GM12878 (cell line): ENCODE data around the gene B3GNT3. TPM values are rescaled to one million over a fixed set of nuclear protein-coding genes. Genes with fewer than 3 reads are reported as not detected.
A peak's percentile ranks its signal among the peaks of the same experiment; 100 is the strongest.

Experiments used
- ATAC-seq: fragments of 200-7000 bp; cut with Tn5 transposase; 3 replicates; pipeline ENCODE4 v1.9.1; 2020; ENCODE audit warnings: mild to moderate bottlenecking, moderate library complexity
- BruUV-seq: library from RNA; stranded (reverse); fragments of 400-500 nt; replicated peaks from 2 replicates; lab custom pipeline; 2021; lab: Mats Ljungman, UMichigan
- CTCF ChIA-PET: fragments of 300-600 bp; sonication (Branson Sonifier 250); formaldehyde crosslinking; extraction: SDS; loops from one replicate; lab custom pipeline; 2021; ENCODE audit warnings: inconsistent platforms; lab: Yijun Ruan, JAX
- POLR2A ChIA-PET: fragments of 350-600 bp; formaldehyde crosslinking; extraction: SDS; loops from one replicate; lab custom pipeline; 2021; ENCODE audit warnings: inconsistent platforms; lab: Charles Lee
- RAD21 ChIA-PET: fragments of 300-600 bp; sonication (Branson Sonifier 250); formaldehyde crosslinking; loops from one replicate; lab custom pipeline; 2023; ENCODE audit warnings: antibody characterized with exemption; ENCODE audit not compliant: unreplicated experiment; lab: Charles Lee
- SMC1A ChIA-PET: fragments of 300-600 bp; sonication (Branson Sonifier 250); formaldehyde crosslinking; loops from one replicate; lab custom pipeline; 2023; ENCODE audit not compliant: unreplicated experiment, uncharacterized antibody; lab: Charles Lee
- DNase-seq: peaks from one replicate; pipeline ENCODE4 v3.0.0-alpha.2; 2011; ENCODE audit warnings: low read depth, low spot score
- FAIRE-seq: peaks from 3 replicates; lab custom pipeline; 2011; peaks lifted over from hg19 to GRCh38; lab: Jason Lieb, UNC
- H2AFZ ChIP-seq: 2 replicates; pipeline ENCODE4 v1.6.0; 2011; ENCODE audit warnings: low read depth, low read length, control low read depth; ENCODE audit not compliant: control insufficient read depth
- H3K27ac ChIP-seq: 2 replicates; pipeline ENCODE4 v1.5.1; 2011; ENCODE audit warnings: control low read depth; ENCODE audit not compliant: control insufficient read depth, insufficient read depth
- H3K27me3 ChIP-seq, 2 experiments: replicated peaks in 1 of 2; 2 replicates each; pipeline versions ENCODE4 v1.6.0 to v1.6.1; 2011; ENCODE audit warnings: low read length in 1 of 2; ENCODE audit not compliant: control insufficient read depth in 2 of 2, insufficient read depth in 2 of 2
- H3K36me3 ChIP-seq, 2 experiments: 2 replicates each; pipeline ENCODE4 v1.5.1; 2011; ENCODE audit warnings: low read length in 1 of 2; ENCODE audit not compliant: control insufficient read depth in 2 of 2, insufficient read depth in 2 of 2
- H3K4me1 ChIP-seq: 2 replicates; pipeline ENCODE4 v1.6.1; 2011; ENCODE audit warnings: mild to moderate bottlenecking, low read length, moderate library complexity, mixed read lengths; ENCODE audit not compliant: control insufficient read depth, insufficient read depth
- H3K4me2 ChIP-seq: 2 replicates; pipeline ENCODE4 v1.6.0; 2011; ENCODE audit warnings: control low read depth; ENCODE audit not compliant: control insufficient read depth, insufficient read depth
- H3K4me3 ChIP-seq: fragments of 200-600 bp; sonication (generic); 2 replicates; pipeline ENCODE4 v1.5.1; 2016
- H3K79me2 ChIP-seq: 2 replicates; pipeline ENCODE4 v1.6.0; 2011; ENCODE audit warnings: low read length; ENCODE audit not compliant: control insufficient read depth, insufficient read depth
- H3K9ac ChIP-seq: 2 replicates; pipeline ENCODE4 v1.8.0; 2011; ENCODE audit warnings: low read length, control low read depth, mixed read lengths; ENCODE audit not compliant: control insufficient read depth, insufficient read depth
- H3K9me3 ChIP-seq: replicated peaks from 3 replicates; pipeline ENCODE4 v1.5.1; 2011; ENCODE audit warnings: mild to moderate bottlenecking, low read length; ENCODE audit not compliant: control insufficient read depth, insufficient read depth
- H4K20me1 ChIP-seq: 2 replicates; pipeline ENCODE4 v1.6.0; 2011; ENCODE audit not compliant: control insufficient read depth, insufficient read depth
- ZZZ3 ChIP-seq: IDR thresholded peaks from 2 replicates; pipeline ENCODE4 v1.6.1; 2011; ENCODE audit warnings: low read depth; ENCODE audit not compliant: control insufficient read depth, insufficient read length
- WGBS: methylation state at CpG from one replicate; pipeline ENCODE4 v1.1.6; 2016; ENCODE audit warnings: low lambda C conversion rate; ENCODE audit not compliant: insufficient replicate concordance, insufficient coverage; ENCODE audit errors: missing lambda C conversion rate; 5-methylcytosine and 5-hydroxymethylcytosine counted together
- in situ Hi-C: fragments of 300-500 bp; cut with MboI; formaldehyde crosslinking; loops from 9 replicates; pipeline ENCODE4 v1.14.3; 2018; ENCODE audit warnings: mixed read lengths
- intact Hi-C: fragments of 100-400 bp; cut with micrococcal nuclease; formaldehyde crosslinking; loops from one replicate; pipeline ENCODE4 v1.14.2; 2022; ENCODE audit not compliant: unreplicated experiment
- polyA plus RNA-seq, 11 experiments: library from polyadenylated mRNA; depleted of rRNA in 4 of 11; unstranded in 6 of 11; stranded (reverse) in 5 of 11; fragments of >200 nt; fragmentation: Nextera tagmentation in 4 of 11; fragmentation: Illumina TruSeq in 1 of 11; extraction: Ambion mirVana in 4 of 11; extraction: Trizol in 1 of 11; gene quantifications; 1 replicate in 1 of 11; 2 replicates in 10 of 11; pipeline versions ENCODE4 v1.2.1 to v1.2.3, GENCODE V29; 2011 to 2016; ENCODE audit warnings: inconsistent platforms in 2 of 11, missing spikeins in 2 of 11, low read depth in 1 of 11
- total RNA-seq, 4 experiments: library from RNA; depleted of rRNA in 3 of 4; stranded (reverse); fragments of >200 nt in 3 of 4; fragmentation: Illumina TruSeq in 1 of 4; extraction: Trizol in 1 of 4; gene quantifications; 2 replicates each; pipeline versions ENCODE4 v1.2.1 to v1.2.3, GENCODE V29; 2013 to 2021
- TF ChIP-seq, protein P1 (sequence below): fragments of 450-650 bp; IDR thresholded peaks from 2 replicates; pipeline ENCODE4 v1.6.1; 2016; ENCODE audit warnings: mild to moderate bottlenecking, moderate library complexity, borderline replicate concordance

B3GNT3 gene
- total and polyA plus RNA-seq, 10 of the 15 experiments (the other 5 are each of a cell fraction or from before 2014, with no cell fraction given): not detected

GRCh38 chr19:17767559-17767958 is 27.4 kb upstream of the B3GNT3 start:
- no peaks in the 10 kb centered on the region for H3K27me3 ChIP-seq
- H3K4me3 ChIP-seq: no peak overlapping the region
- no peak for TF ChIP-seq ZZZ3
- TF ChIP-seq, protein P1, sequence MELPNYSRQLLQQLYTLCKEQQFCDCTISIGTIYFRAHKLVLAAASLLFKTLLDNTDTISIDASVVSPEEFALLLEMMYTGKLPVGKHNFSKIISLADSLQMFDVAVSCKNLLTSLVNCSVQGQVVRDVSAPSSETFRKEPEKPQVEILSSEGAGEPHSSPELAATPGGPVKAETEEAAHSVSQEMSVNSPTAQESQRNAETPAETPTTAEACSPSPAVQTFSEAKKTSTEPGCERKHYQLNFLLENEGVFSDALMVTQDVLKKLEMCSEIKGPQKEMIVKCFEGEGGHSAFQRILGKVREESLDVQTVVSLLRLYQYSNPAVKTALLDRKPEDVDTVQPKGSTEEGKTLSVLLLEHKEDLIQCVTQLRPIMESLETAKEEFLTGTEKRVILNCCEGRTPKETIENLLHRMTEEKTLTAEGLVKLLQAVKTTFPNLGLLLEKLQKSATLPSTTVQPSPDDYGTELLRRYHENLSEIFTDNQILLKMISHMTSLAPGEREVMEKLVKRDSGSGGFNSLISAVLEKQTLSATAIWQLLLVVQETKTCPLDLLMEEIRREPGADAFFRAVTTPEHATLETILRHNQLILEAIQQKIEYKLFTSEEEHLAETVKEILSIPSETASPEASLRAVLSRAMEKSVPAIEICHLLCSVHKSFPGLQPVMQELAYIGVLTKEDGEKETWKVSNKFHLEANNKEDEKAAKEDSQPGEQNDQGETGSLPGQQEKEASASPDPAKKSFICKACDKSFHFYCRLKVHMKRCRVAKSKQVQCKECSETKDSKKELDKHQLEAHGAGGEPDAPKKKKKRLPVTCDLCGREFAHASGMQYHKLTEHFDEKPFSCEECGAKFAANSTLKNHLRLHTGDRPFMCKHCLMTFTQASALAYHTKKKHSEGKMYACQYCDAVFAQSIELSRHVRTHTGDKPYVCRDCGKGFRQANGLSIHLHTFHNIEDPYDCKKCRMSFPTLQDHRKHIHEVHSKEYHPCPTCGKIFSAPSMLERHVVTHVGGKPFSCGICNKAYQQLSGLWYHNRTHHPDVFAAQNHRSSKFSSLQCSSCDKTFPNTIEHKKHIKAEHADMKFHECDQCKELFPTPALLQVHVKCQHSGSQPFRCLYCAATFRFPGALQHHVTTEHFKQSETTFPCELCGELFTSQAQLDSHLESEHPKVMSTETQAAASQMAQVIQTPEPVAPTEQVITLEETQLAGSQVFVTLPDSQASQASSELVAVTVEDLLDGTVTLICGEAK: peak; percentile 43; the same call in 1 of the 2 replicates
- no peak overlapping the region for H3K4me2 ChIP-seq
- H4K20me1 ChIP-seq: no peaks in the 10 kb centered on the region
- H3K27ac ChIP-seq: no peak overlapping the region
- RAD21 ChIA-PET: interaction anchor here (1.4 to 3.0 kb wide), 6 partner anchors 16 to 161 kb away, joined by 4 to 31 read pairs (median 7); partner anchors contain the start of gene FCHO1
- peaks cover 16 to 18% of the 10 kb centered on the region in 2 experiments for H3K36me3 ChIP-seq
- no peaks in the 10 kb centered on the region for H3K79me2 ChIP-seq
- no peaks in the 10 kb centered on the region for H3K4me1 ChIP-seq
- no TSS peak for BruUV-seq
- CTCF ChIA-PET: interaction anchor here (0.9 to 8.0 kb wide), 10 partner anchors 11 to 145 kb away, joined by 3 to 108 read pairs (median 6); partner anchors contain the start of genes FCHO1 and UNC13A
- no peak for DNase-seq
- H3K9ac ChIP-seq: no peak overlapping the region
- in situ Hi-C loops (no loop called here), intact Hi-C loops (no loop called here)
- WGBS: 96% methylated on average over 1 of the region's 1 CpG
- POLR2A ChIA-PET: interaction anchor here (0.9 to 1.2 kb wide), 2 partner anchors 9 to 13 kb away, joined by 3 read pairs; no protein-coding TSS in a partner anchor
- H3K9me3 ChIP-seq: no peaks in the 10 kb centered on the region
- SMC1A ChIA-PET: interaction anchor here (1.3 to 4.1 kb wide), 6 partner anchors 12 to 66 kb away, joined by 3 to 40 read pairs (median 8); no protein-coding TSS in a partner anchor
- H2AFZ ChIP-seq: no peak overlapping the region
- ATAC-seq: no peak
- peak; percentile 44 for FAIRE-seq
